HG03175 (cell line): ENCODE data around the gene ANKRD24.
"Not testable (repeated sequence)": the region's sequence is repeated elsewhere in the genome, so short reads cannot be mapped to it uniquely, and the experiment has no call there.

Source experiments
- ATAC-seq: cut with Tn5 transposase; IDR thresholded peaks from one replicate; pipeline ENCODE4 v1.9.1; 2021; ENCODE audit warnings: mild to moderate bottlenecking, moderate library complexity; ENCODE audit not compliant: unreplicated experiment

ANKRD24 gene

DNA sequence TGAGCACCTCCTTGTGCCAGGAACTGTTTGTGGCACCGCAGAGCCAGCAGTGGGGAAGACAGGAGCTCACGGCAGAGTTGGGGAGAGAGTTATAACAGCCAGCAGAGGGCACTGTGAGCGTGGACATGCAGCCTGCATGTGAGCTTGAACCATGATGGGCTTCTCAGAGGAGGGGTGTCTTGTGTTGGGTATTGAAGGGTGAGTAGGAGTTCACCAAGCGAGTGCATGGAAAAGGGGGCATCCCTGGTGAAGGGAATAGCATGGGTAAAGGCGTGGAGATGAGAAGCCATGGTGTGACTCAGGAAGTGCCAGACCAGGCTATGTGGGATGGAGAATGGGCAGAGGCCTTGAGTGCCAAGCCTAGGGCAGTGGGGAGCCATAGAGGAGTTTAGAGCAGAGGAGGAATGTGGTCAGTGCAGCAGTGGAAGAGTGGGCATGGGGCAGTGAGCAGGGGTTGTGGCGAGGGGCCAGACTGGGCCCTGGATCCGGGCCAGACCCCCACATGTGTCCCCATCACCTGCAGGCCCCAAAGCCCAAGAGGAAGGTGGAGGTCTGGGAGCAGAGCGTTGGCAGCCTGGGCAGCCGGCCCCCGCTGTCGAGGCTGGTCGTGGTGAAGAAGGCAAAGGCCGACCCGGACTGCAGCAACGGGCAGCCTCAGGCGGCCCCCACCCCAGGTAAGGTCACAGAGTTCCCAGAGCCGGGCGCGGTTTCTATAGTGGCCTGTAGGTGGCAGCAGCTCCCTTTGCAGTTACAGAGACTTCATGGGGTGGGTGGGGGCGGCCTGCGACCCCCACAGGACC lies 84.8 kb downstream of the ANKRD24 start:
- no peak for ATAC-seq

DNA sequence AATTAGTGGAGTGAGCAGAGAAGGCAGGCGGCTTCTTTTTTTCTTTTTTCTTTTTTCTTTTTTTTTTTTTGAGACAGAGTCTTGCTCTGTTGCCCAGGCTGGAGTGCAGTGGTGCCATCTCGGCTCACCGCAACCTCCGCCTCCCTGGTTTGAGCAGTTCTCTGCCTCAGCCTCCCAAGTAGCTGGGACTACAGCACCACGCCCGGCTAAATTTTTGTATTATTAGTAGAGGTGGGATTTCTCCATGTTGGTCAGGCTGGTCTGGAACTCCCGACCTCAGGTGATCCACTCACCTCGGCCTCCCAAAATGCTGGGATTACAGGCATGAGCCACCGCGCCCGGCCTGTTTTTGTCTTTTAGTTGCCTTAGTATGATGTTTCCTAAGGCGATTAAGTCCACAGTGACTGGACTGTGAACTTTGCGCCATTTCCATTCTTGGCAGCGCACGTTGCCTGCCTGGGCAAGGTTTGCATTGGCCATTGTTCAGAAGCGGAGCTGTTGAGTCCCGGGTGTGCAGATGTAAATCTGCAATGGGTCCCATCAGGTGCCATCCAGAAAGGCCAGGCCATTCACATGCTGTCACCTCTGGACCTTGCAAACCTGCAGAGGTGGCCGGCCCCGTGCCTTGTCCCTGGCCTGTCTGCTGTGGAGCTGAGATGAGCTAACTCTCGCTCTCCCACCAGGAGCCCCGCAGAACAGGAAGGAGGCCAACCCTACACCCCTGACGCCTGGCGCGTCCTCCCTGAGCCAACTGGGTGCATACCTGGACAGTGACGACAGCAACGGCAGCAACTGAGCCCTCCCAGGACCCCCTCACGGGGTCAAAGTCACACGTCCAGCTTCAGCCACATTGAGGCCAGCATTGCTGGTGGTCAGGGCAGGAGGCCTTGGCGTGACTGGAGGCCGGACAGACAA lies 85.7 kb downstream of the ANKRD24 start:
- ATAC-seq: no peak

DNA sequence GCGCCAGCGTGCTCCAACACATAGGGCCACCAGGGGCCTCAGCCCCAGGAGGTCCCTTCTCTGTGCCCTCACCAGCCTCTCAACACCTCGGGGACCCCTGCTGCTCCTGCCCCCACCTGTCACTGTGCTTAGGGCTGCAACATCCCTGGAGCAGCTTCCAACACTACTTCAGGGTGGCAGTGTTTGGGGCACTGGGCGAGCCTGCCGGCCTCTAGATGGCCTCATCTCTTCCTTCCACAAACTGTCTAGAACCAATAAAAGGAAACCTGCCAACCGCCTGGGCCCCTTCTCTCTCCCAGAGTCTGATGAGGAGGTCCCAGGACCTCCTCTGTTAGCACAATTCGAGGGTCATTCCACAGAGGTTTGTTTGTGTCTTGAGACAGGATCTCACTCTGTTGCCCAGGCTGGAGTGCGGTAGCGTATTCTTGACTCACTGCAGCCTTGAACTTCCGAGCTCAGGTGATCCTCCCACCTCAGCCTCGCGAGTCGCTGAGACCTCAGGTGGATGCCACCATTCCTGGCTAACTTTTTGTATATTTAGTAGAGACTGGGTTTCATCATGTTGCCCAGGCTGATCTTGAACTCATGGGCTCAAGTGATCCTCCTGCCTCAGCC lies 86.4 kb downstream of the ANKRD24 start:
- no peak for ATAC-seq

DNA sequence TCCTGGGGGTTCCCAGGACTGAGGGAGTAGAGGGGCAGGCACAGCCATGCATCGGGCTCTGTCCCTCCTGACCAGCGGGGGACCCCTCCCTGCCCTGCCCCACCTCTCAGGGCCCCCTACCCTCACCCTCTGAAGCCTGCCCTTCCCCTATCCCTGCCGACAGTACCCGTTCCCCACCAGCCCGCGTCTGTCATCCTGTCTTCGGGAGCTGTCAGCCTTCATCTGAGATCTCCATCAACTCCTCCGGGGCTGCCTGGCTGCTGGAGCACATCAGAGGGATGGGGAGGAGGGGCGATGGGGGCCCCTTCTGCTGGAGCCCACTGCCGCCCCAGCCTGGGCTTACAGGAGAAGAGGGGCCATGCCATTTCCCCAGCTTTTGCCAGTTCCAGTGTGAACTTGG lies 90.4 kb downstream of the ANKRD24 start:
- ATAC-seq: no peak

DNA sequence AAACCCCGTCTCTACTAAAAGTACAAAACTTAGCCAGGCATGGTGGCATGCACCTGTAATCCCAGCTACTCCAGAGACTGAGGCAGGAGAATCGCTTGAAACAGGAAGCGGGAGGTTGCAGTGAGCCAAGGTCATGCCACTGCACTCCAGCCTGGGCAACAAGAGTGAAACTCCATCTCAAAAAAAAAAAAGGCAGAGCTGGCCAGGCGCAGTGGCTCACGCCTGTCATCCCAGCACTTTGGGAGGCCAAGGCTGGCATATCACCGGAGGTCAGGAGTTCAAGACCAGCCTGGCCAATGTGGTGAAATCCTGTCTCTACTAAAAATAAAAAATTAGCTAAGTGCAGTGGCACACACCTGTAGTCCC lies 91.8 kb downstream of the ANKRD24 start:
- ATAC-seq: not testable (repeated sequence)
